ENCODE measurements around the gene RALGAPB. TPM values are rescaled to one million over a fixed set of nuclear protein-coding genes. Genes with fewer than 3 reads are reported as not detected.

RALGAPB gene
- total RNA-seq, 2 experiments from 2014 or later, result 30.4 to 31.9 TPM

DNA sequence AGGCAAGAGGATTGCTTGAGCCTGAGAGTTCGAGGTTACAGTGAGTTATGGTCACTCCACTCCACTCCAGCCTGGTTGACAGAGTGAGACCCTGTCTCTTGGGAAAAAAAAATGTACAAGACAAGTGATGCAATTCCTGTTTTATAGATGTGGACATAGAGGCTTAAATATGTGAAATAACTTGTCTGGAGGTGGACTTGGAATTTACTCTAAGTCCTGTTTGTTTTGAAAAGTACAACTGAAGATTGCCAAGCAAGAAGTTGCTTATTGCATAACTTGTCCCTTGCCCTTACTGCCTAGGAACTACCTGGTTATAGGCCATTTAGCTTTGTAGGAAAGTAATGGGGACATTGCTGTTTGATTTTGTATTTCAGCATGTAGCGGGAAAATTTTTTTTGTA lies 82.3 kb downstream of the RALGAPB start:
- POLR2A ChIA-PET, result no interaction called here
- H3K9me3 ChIP-seq (ENCODE audit: control insufficient read depth in 1 of 2, insufficient read depth in 1 of 2, low read length in 2 of 2), result no peaks in the 10 kb centered on the region
- Mint-ChIP-seq H3K27ac (no peak overlapping the region), H3K36me3 (ENCODE audit: low read depth) (peaks cover 44% of the 10 kb centered on the region), H3K4me3 (no peak overlapping the region), H3K27me3 (no peaks in the 10 kb centered on the region), H3K9me3 (peaks cover 2% of the 10 kb centered on the region), H3K4me1 (ENCODE audit: low read depth) (no peaks in the 10 kb centered on the region)
- intact Hi-C loops (cut with DNase I, micrococcal nuclease), result no loop called here
- no peak overlapping the region for H3K4me3 ChIP-seq (ENCODE audit: low read length)
- H3K4me1 ChIP-seq (ENCODE audit: insufficient read depth, low read length), result no peaks in the 10 kb centered on the region
- CTCF ChIA-PET, result no interaction called here
- no peaks in the 10 kb centered on the region for H3K27me3 ChIP-seq (ENCODE audit: control insufficient read depth in 1 of 2, insufficient read depth in 2 of 2, low read length in 2 of 2)
- TF ChIP-seq, protein P1, sequence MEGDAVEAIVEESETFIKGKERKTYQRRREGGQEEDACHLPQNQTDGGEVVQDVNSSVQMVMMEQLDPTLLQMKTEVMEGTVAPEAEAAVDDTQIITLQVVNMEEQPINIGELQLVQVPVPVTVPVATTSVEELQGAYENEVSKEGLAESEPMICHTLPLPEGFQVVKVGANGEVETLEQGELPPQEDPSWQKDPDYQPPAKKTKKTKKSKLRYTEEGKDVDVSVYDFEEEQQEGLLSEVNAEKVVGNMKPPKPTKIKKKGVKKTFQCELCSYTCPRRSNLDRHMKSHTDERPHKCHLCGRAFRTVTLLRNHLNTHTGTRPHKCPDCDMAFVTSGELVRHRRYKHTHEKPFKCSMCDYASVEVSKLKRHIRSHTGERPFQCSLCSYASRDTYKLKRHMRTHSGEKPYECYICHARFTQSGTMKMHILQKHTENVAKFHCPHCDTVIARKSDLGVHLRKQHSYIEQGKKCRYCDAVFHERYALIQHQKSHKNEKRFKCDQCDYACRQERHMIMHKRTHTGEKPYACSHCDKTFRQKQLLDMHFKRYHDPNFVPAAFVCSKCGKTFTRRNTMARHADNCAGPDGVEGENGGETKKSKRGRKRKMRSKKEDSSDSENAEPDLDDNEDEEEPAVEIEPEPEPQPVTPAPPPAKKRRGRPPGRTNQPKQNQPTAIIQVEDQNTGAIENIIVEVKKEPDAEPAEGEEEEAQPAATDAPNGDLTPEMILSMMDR (IDR thresholded peaks at IDR 0.05), result no peak
- no peak for DNase-seq
- peaks cover 92% of the 10 kb centered on the region for H3K36me3 ChIP-seq (ENCODE audit: insufficient read depth, low read length)
- ATAC-seq (ENCODE audit: poor library complexity), result no peak
- no peak overlapping the region for H3K27ac ChIP-seq (ENCODE audit: low read depth in 1 of 2, low read length in 2 of 2)

DNA sequence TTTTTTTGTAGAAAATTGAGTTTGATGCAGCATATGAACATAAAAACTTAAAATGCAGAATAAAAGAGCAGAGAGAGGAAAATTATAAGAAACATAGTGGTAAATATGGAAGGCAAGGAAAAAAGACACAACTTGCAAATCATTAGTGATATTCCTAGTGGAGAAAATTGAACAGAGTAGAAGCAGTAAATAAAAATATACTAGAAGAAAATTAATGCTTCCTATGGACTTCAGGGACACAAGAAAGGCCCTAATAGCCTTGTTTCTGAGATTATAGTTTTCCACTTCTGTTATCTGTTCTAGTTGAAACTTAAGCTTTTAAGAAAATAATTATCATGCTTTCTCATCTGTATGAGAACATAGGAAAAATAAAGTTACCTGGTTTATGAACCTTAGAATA lies 82.8 kb downstream of the RALGAPB start:
- Mint-ChIP-seq H3K27me3 (no peaks in the 10 kb centered on the region), H3K4me3 (no peak overlapping the region), H3K36me3 (ENCODE audit: low read depth) (peaks cover 48% of the 10 kb centered on the region), H3K4me1 (ENCODE audit: low read depth) (no peaks in the 10 kb centered on the region), H3K9me3 (peaks cover 2% of the 10 kb centered on the region), H3K27ac (no peak overlapping the region)
- H3K4me1 ChIP-seq (ENCODE audit: insufficient read depth, low read length), result no peaks in the 10 kb centered on the region
- ChIA-PET CTCF (no interaction called here), POLR2A (no interaction called here)
- no peak overlapping the region for H3K4me3 ChIP-seq (ENCODE audit: low read length)
- H3K36me3 ChIP-seq (ENCODE audit: insufficient read depth, low read length), result peaks cover 94% of the 10 kb centered on the region
- DNase-seq (no peak), ATAC-seq (ENCODE audit: poor library complexity) (no peak)
- no peaks in the 10 kb centered on the region for H3K9me3 ChIP-seq (ENCODE audit: control insufficient read depth in 1 of 2, insufficient read depth in 1 of 2, low read length in 2 of 2)
- no peak overlapping the region for H3K27ac ChIP-seq (ENCODE audit: low read depth in 1 of 2, low read length in 2 of 2)
- no peaks in the 10 kb centered on the region for H3K27me3 ChIP-seq (ENCODE audit: control insufficient read depth in 1 of 2, insufficient read depth in 2 of 2, low read length in 2 of 2)
- intact Hi-C loops (cut with DNase I, micrococcal nuclease), result no loop called here
- TF ChIP-seq, protein P1 (IDR thresholded peaks at IDR 0.05), result no peak

DNA sequence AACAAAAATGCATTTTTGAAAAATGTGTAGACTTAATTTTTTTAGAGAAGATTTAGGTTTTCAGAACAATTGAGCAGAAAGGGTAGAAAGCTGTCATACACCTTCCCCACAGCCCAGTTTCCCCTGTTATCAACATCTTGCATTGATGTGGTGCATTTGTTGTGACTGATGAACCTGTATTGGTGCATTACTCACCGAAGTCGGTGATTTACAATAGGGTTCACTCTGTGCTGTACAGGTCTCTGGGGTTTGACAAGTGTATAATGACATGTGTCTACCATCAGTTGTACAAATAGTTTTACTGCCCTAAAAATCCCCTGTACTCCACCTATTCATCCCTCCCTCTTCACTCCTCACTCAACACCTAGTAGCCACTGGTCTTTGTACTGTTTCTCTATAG lies 84.5 kb downstream of the RALGAPB start:
- CTCF ChIA-PET, result no interaction called here
- H3K27ac Mint-ChIP-seq, result no peak overlapping the region
- H3K36me3 ChIP-seq (ENCODE audit: insufficient read depth, low read length), result peaks cover 89% of the 10 kb centered on the region

More for the DNA sequence above, 84.5 kb downstream of the RALGAPB start:
- DNase-seq (no peak), ATAC-seq (ENCODE audit: poor library complexity) (no peak)
- Mint-ChIP-seq H3K36me3 (ENCODE audit: low read depth) (peaks cover 59% of the 10 kb centered on the region), H3K4me3 (no peak overlapping the region), H3K9me3 (peaks cover 2% of the 10 kb centered on the region), H3K27me3 (no peaks in the 10 kb centered on the region), H3K4me1 (ENCODE audit: low read depth) (no peaks in the 10 kb centered on the region)
- intact Hi-C loops (cut with DNase I, micrococcal nuclease), result no loop called here
- no peak overlapping the region for H3K27ac ChIP-seq (ENCODE audit: low read depth in 1 of 2, low read length in 2 of 2)
- no peaks in the 10 kb centered on the region for H3K4me1 ChIP-seq (ENCODE audit: insufficient read depth, low read length)
- POLR2A ChIA-PET, result no interaction called here
- no peak overlapping the region for H3K4me3 ChIP-seq (ENCODE audit: low read length)
- H3K27me3 ChIP-seq (ENCODE audit: control insufficient read depth in 1 of 2, insufficient read depth in 2 of 2, low read length in 2 of 2), result no peaks in the 10 kb centered on the region
- H3K9me3 ChIP-seq (ENCODE audit: control insufficient read depth in 1 of 2, insufficient read depth in 1 of 2, low read length in 2 of 2), result no peaks in the 10 kb centered on the region
- TF ChIP-seq, protein P1 (IDR thresholded peaks at IDR 0.05), result no peak

All from CD4-positive, alpha-beta T cell (primary cell).